GM12878 (cell line): Measurements from ENCODE around the gene UACA. TPM values are rescaled to one million over a fixed set of nuclear protein-coding genes. Genes with fewer than 3 reads are reported as not detected.

ENCODE experiments used
- ATAC-seq: fragments of 200-7000 bp; cut with Tn5 transposase; 3 replicates; pipeline ENCODE4 v1.9.1; 2020; ENCODE audit warnings: mild to moderate bottlenecking, moderate library complexity
- BruUV-seq: library from RNA; stranded (reverse); fragments of 400-500 nt; replicated peaks from 2 replicates; lab custom pipeline; 2021; lab: Mats Ljungman, UMichigan
- CTCF ChIA-PET: fragments of 300-600 bp; sonication (Branson Sonifier 250); formaldehyde crosslinking; extraction: SDS; loops from one replicate; lab custom pipeline; 2021; ENCODE audit warnings: inconsistent platforms; lab: Yijun Ruan, JAX
- POLR2A ChIA-PET: fragments of 350-600 bp; formaldehyde crosslinking; extraction: SDS; loops from one replicate; lab custom pipeline; 2021; ENCODE audit warnings: inconsistent platforms; lab: Charles Lee
- RAD21 ChIA-PET: fragments of 300-600 bp; sonication (Branson Sonifier 250); formaldehyde crosslinking; loops from one replicate; lab custom pipeline; 2023; ENCODE audit warnings: antibody characterized with exemption; ENCODE audit not compliant: unreplicated experiment; lab: Charles Lee
- SMC1A ChIA-PET: fragments of 300-600 bp; sonication (Branson Sonifier 250); formaldehyde crosslinking; loops from one replicate; lab custom pipeline; 2023; ENCODE audit not compliant: unreplicated experiment, uncharacterized antibody; lab: Charles Lee
- DNase-seq: peaks from one replicate; pipeline ENCODE4 v3.0.0-alpha.2; 2011; ENCODE audit warnings: low read depth, low spot score
- FAIRE-seq: peaks from 3 replicates; lab custom pipeline; 2011; peaks lifted over from hg19 to GRCh38; lab: Jason Lieb, UNC
- H2AFZ ChIP-seq: 2 replicates; pipeline ENCODE4 v1.6.0; 2011; ENCODE audit warnings: low read depth, low read length, control low read depth; ENCODE audit not compliant: control insufficient read depth
- H3K27ac ChIP-seq: 2 replicates; pipeline ENCODE4 v1.5.1; 2011; ENCODE audit warnings: control low read depth; ENCODE audit not compliant: control insufficient read depth, insufficient read depth
- H3K27me3 ChIP-seq, 2 experiments: replicated peaks in 1 of 2; 2 replicates each; pipeline versions ENCODE4 v1.6.0 to v1.6.1; 2011; ENCODE audit warnings: low read length in 1 of 2; ENCODE audit not compliant: control insufficient read depth in 2 of 2, insufficient read depth in 2 of 2
- H3K36me3 ChIP-seq, 2 experiments: 2 replicates each; pipeline ENCODE4 v1.5.1; 2011; ENCODE audit warnings: low read length in 1 of 2; ENCODE audit not compliant: control insufficient read depth in 2 of 2, insufficient read depth in 2 of 2
- H3K4me1 ChIP-seq: 2 replicates; pipeline ENCODE4 v1.6.1; 2011; ENCODE audit warnings: mild to moderate bottlenecking, low read length, moderate library complexity, mixed read lengths; ENCODE audit not compliant: control insufficient read depth, insufficient read depth
- H3K4me2 ChIP-seq: 2 replicates; pipeline ENCODE4 v1.6.0; 2011; ENCODE audit warnings: control low read depth; ENCODE audit not compliant: control insufficient read depth, insufficient read depth
- H3K4me3 ChIP-seq: fragments of 200-600 bp; sonication (generic); 2 replicates; pipeline ENCODE4 v1.5.1; 2016
- H3K79me2 ChIP-seq: 2 replicates; pipeline ENCODE4 v1.6.0; 2011; ENCODE audit warnings: low read length; ENCODE audit not compliant: control insufficient read depth, insufficient read depth
- H3K9ac ChIP-seq: 2 replicates; pipeline ENCODE4 v1.8.0; 2011; ENCODE audit warnings: low read length, control low read depth, mixed read lengths; ENCODE audit not compliant: control insufficient read depth, insufficient read depth
- H3K9me3 ChIP-seq: replicated peaks from 3 replicates; pipeline ENCODE4 v1.5.1; 2011; ENCODE audit warnings: mild to moderate bottlenecking, low read length; ENCODE audit not compliant: control insufficient read depth, insufficient read depth
- H4K20me1 ChIP-seq: 2 replicates; pipeline ENCODE4 v1.6.0; 2011; ENCODE audit not compliant: control insufficient read depth, insufficient read depth
- ATF2 ChIP-seq: IDR thresholded peaks from 2 replicates; pipeline ENCODE4 v1.6.1; 2012; ENCODE audit warnings: low read length, inconsistent platforms
- CHD2 ChIP-seq: IDR thresholded peaks from 2 replicates; pipeline ENCODE4 v1.6.1; 2011; ENCODE audit warnings: low read depth, low read length, improper control_type of control experiment, borderline replicate concordance
- CHD4 ChIP-seq: fragments of 200-600 bp; sonication (generic); IDR thresholded peaks from 2 replicates; pipeline ENCODE4 v1.6.1; 2016; ENCODE audit warnings: mild to moderate bottlenecking
- EGR1 ChIP-seq, 2 experiments: IDR thresholded peaks; 1 replicate in 1 of 2; 2 replicates in 1 of 2; pipeline ENCODE4 v1.6.1; 2011 to 2012; ENCODE audit warnings: low read depth in 2 of 2, low read length in 2 of 2, borderline replicate concordance in 1 of 2, mild to moderate bottlenecking in 1 of 2, moderate library complexity in 1 of 2
- FOS ChIP-seq: IDR thresholded peaks from 3 replicates; pipeline ENCODE4 v1.6.1; 2011; ENCODE audit warnings: borderline replicate concordance; ENCODE audit not compliant: insufficient read length; ENCODE audit errors: extremely low read depth
- IRF4 ChIP-seq: IDR thresholded peaks from 2 replicates; pipeline ENCODE4 v1.6.1; 2011; ENCODE audit warnings: low read depth, low read length
- MTA2 ChIP-seq: fragments of 450-650 bp; IDR thresholded peaks from 2 replicates; pipeline ENCODE4 v1.6.1; 2016; ENCODE audit warnings: low read depth, mild to moderate bottlenecking, moderate library complexity
- NFYB ChIP-seq: IDR thresholded peaks from 2 replicates; pipeline ENCODE4 v1.6.1; 2011; ENCODE audit warnings: low read depth, mild to moderate bottlenecking, low read length, improper control_type of control experiment, moderate library complexity; ENCODE audit not compliant: insufficient read depth
- NKRF ChIP-seq: fragments of 450-650 bp; conservative IDR thresholded peaks from 2 replicates; pipeline ENCODE4 v1.6.1; 2017; ENCODE audit warnings: mild to moderate bottlenecking, moderate library complexity
- POU2F2 ChIP-seq: IDR thresholded peaks from 3 replicates; pipeline ENCODE4 v1.6.1; 2011; ENCODE audit warnings: low read depth, mild to moderate bottlenecking, low read length, borderline replicate concordance
- YY1 ChIP-seq: IDR thresholded peaks from 2 replicates; pipeline ENCODE4 v1.6.1; 2011; ENCODE audit warnings: low read depth, mild to moderate bottlenecking, low read length
- ZNF622 ChIP-seq: fragments of 450-650 bp; IDR thresholded peaks from 2 replicates; pipeline ENCODE4 v1.6.1; 2017; ENCODE audit warnings: mild to moderate bottlenecking, inconsistent platforms
- WGBS: methylation state at CpG from one replicate; pipeline ENCODE4 v1.1.6; 2016; ENCODE audit warnings: low lambda C conversion rate; ENCODE audit not compliant: insufficient replicate concordance, insufficient coverage; ENCODE audit errors: missing lambda C conversion rate; 5-methylcytosine and 5-hydroxymethylcytosine counted together
- in situ Hi-C: fragments of 300-500 bp; cut with MboI; formaldehyde crosslinking; loops from 9 replicates; pipeline ENCODE4 v1.14.3; 2018; ENCODE audit warnings: mixed read lengths
- intact Hi-C: fragments of 100-400 bp; cut with micrococcal nuclease; formaldehyde crosslinking; loops from one replicate; pipeline ENCODE4 v1.14.2; 2022; ENCODE audit not compliant: unreplicated experiment
- polyA plus RNA-seq, 11 experiments: library from polyadenylated mRNA; depleted of rRNA in 4 of 11; unstranded in 6 of 11; stranded (reverse) in 5 of 11; fragments of >200 nt; fragmentation: Nextera tagmentation in 4 of 11; fragmentation: Illumina TruSeq in 1 of 11; extraction: Ambion mirVana in 4 of 11; extraction: Trizol in 1 of 11; gene quantifications; 1 replicate in 1 of 11; 2 replicates in 10 of 11; pipeline versions ENCODE4 v1.2.1 to v1.2.3, GENCODE V29; 2011 to 2016; ENCODE audit warnings: inconsistent platforms in 2 of 11, missing spikeins in 2 of 11, low read depth in 1 of 11
- total RNA-seq, 4 experiments: library from RNA; depleted of rRNA in 3 of 4; stranded (reverse); fragments of >200 nt in 3 of 4; fragmentation: Illumina TruSeq in 1 of 4; extraction: Trizol in 1 of 4; gene quantifications; 2 replicates each; pipeline versions ENCODE4 v1.2.1 to v1.2.3, GENCODE V29; 2013 to 2021

The UACA gene
- total and polyA plus RNA-seq, 10 of the 15 experiments (the other 5 are each of a cell fraction or from before 2014, with no cell fraction given), result 0.30 to 4.0 (median 2.0) TPM

GRCh38 chr15:70786996-70787395 lies 23.6 kb upstream of the UACA start:
- H3K4me2 ChIP-seq, result no peak overlapping the region
- no peak overlapping the region for H3K4me3 ChIP-seq
- no peaks in the 10 kb centered on the region for H4K20me1 ChIP-seq
- H3K4me1 ChIP-seq, result no peaks in the 10 kb centered on the region
- BruUV-seq, result no TSS peak
- no peak overlapping the region for H2AFZ ChIP-seq
- CTCF ChIA-PET, result no interaction called here
- DNase-seq (no peak), FAIRE-seq (no peak), ATAC-seq (no peak)
- H3K27me3 ChIP-seq, result no peaks in the 10 kb centered on the region
- H3K9me3 ChIP-seq, result no peaks in the 10 kb centered on the region
- H3K36me3 ChIP-seq, result no peaks in the 10 kb centered on the region
- H3K79me2 ChIP-seq, result no peaks in the 10 kb centered on the region
- POLR2A ChIA-PET, result no interaction called here
- H3K27ac ChIP-seq, result no peak overlapping the region
- H3K9ac ChIP-seq, result no peak overlapping the region
- intact Hi-C loops (no loop called here), in situ Hi-C loops (no loop called here)
- WGBS, result 53% methylated on average over 4 of the region's 4 CpGs
- TF ChIP-seq CHD2, result no peak
- no peak for TF ChIP-seq MTA2
- TF ChIP-seq CHD4, result no peak
- no peak for TF ChIP-seq EGR1 (IDR thresholded peaks at IDR 0.05; ENCODE audit: borderline replicate concordance in 1 of 2, low read depth in 2 of 2, low read length in 2 of 2)
- TF ChIP-seq POU2F2, result no peak
- TF ChIP-seq NKRF, result no peak
- TF ChIP-seq YY1, result no peak
- TF ChIP-seq NFYB, result no peak
- no peak for TF ChIP-seq ATF2
- no peak for TF ChIP-seq ZNF622
- TF ChIP-seq IRF4, result no peak
- no peak for TF ChIP-seq FOS
- RAD21 ChIA-PET, result interaction anchor here (0.6 kb wide), 1 partner anchor 115 kb away, joined by 3 read pairs; no protein-coding TSS in a partner anchor
- SMC1A ChIA-PET, result interaction anchor here (0.5 to 0.6 kb wide), 2 partner anchors 67 to 1911 kb away, joined by 3 read pairs; partner anchors contain the start of gene LARP6
